Ammon's horn (tissue), 1 donor: ENCODE results near the gene NDUFA7.
A peak's percentile ranks its signal among the peaks of the same experiment; 100 is the strongest.
"Not testable (repeated sequence)": the region's sequence is repeated elsewhere in the genome, so short reads cannot be mapped to it uniquely, and the experiment has no call there.

Experiments used
- DNase-seq: peaks from one replicate; pipeline ENCODE4 v3.0.0-alpha.2; 2016; ENCODE audit warnings: low spot score

The NDUFA7 gene

DNA sequence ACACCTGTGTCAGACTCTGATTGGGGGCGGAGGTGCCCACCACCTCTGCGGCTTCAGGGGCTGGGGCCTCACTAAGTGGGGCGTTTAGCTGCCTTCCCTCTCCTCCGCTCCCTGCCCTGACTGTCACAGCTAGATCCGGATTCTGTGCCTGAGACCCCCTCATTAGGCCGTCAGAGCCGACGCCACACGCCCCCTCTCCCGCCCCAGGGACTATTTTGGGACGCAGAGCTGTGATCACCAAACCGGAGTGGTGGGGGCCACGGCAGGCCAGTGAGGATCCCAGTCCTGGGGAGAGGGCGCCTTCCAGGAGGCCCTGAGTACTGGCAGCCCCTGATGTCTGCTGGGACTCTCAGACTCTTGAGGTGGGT lies 21.1 kb upstream of the NDUFA7 start:
- no peak for DNase-seq

DNA sequence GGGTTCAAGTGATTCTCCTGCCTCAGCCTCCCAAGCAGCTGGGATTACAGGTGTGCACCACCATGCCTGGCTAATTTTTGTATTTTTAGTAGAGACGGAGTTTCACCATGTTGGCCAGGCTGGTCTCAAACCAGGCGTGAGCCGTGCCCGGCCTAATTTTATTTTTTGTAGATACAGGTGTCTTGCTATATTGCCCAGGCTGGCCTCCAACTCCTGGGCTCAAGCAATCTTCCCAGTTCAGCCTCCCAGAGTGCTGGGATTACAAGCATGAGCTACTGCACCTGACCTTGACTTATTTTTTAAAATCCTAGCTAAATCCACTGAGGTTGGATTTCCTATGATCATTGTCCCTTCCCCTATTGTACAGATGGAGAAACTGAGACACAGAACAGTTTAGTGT lies 20.3 kb upstream of the NDUFA7 start:
- DNase-seq = not testable (repeated sequence)

DNA sequence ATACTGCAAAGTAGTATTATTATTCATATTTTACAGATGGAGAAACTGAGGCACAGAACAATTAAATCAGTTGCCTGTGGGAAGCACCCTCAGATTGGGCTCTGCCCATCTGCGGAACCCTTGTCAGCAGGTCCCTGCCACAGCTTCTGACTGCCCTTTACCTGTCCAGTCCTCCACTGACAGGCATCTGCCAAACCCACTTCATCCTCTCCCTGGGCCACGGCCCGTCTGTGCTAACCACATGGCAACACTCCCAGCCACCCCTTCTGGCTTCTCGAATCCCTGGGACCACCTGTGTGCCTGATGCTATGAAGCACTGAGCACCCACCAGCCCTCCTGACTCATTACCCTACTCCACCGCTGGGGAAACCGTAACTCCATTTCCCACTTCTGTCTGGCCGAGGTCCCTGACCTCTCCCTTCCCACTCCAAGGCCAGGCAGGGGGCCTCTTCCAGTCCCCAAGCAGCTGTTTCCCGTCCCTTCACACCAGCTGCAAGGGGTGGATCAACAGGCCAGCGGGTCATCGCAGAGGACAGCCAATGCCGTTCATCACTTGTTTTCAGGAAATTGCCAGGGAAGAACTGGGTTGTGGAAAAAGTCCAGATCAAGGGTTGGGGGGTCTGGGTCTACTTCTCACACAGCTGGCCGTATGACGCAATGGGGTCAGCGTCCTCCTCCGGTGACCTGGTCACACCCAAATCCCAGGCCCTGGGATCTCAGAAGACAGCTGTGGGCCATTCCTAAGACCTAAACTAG lies 19.3 kb upstream of the NDUFA7 start:
- DNase-seq = no peak

DNA sequence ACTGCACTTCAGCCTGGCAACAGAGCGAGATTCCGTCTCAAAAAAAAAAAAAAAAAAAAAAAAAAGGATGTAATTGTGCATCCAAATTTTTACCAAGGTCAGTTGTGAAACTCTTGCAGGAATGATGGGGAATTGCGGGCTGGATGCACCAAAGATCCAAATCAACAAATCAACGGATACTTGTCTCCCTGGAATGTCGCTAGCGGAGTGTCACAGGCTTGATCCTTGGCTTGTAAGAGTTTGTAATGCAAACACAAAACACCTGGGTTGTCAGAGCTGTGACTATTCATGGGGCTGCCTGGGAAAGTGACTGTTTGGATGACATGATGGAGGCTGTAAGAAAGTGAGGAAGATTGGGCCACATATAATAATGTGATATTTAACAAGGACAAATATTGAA lies 17.7 kb upstream of the NDUFA7 start:
- no peak for DNase-seq

DNA sequence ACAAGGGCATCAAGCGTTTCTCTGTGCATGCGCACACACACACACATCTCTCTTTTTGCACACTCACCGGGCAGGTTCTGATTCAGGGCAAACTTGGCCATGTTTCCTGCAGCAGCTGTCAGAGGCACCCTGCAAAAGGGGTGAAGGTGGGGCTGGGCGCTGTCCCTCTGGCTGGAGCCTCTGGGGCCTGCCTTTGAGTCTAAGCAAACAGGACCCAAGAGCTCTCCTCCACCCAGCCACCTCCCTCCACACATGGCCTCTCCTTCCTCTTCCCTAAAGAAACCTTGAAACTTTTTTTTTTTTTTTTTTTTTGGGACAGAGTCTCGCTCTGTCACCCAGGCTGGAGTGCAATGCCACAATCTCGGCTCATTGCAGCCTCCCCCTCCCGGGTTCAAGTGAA lies 16.6 kb upstream of the NDUFA7 start:
- no peak for DNase-seq

DNA sequence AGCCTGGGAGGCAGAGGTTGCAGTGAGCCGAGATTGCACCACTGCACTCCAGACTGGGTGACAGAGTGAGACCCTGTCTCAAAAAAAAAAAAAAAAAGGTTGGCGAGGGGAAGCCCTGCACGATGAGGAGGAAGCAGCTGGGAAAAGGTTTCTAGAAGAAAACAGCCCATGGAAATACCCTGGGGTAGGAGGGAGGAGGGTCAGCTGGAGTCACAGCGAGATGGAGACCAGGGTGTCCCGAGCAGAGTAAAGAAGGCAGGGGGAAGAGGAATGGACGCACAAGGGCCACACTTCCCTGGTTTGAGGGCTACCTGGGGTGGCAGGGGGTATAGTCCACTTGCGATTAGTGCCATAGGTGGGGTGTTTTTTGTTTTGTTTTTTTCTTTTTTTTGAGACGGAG lies 15.5 kb upstream of the NDUFA7 start:
- DNase-seq = no peak

DNA sequence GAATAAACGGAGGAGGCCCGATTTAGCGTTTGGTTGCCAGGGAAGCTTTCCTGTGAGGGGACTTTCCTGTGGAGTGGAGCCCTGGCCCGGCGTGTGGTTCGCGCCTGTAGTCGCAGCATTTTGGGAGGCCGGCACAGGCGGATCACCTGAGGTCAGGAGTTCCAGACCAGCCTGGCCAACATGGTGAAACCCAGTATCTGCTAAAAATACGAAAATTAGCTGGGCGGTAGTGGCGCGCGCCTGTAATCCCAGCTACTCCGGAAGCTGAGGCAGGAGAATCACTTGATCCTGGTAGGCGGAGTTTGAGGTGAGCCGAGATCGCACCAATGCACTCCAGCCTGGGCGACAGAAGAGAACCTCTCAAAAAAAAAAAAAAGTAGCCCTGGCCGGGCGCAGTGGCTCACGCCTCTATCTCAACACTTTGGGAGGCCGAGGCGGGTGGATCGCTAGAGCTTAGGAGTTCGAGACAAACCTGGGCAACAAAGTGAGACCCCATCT lies 14.9 kb upstream of the NDUFA7 start:
- no peak for DNase-seq

DNA sequence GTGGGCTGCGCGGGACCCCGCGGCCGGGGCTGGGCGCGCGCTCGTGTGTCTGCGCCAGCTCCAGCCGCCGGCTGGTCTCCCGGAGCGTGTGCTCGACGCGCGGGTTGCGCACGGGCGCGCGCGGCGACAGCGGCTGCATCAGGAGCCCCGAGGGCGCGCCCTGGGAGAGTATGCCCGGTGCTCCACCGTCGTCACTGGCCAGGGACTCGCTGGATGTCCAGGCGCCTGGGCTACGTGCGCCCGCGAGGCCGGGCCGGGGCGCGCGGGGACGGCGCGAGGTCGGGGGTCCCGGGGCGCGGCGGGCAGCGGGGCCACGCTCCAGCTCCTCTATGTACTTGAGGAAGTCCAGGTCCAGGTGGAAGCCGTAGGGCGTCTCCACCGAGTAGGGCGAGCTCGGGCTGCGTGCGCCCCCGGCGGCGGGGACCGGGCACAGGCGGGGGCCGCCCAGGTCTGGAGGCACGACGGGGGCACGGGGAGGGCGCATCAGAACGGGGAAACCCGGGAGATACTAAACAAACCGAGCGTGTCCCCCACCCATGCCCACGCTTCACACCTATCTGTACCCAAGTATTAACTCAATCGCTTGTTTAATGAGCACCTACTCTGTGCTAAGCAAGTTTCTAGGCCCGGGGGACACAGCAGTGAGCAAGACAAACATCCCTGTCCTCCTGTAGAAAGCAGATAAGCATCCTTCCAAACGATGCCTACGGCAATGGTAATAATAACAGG lies 14.3 kb upstream of the NDUFA7 start:
- DNase-seq = no peak

DNA sequence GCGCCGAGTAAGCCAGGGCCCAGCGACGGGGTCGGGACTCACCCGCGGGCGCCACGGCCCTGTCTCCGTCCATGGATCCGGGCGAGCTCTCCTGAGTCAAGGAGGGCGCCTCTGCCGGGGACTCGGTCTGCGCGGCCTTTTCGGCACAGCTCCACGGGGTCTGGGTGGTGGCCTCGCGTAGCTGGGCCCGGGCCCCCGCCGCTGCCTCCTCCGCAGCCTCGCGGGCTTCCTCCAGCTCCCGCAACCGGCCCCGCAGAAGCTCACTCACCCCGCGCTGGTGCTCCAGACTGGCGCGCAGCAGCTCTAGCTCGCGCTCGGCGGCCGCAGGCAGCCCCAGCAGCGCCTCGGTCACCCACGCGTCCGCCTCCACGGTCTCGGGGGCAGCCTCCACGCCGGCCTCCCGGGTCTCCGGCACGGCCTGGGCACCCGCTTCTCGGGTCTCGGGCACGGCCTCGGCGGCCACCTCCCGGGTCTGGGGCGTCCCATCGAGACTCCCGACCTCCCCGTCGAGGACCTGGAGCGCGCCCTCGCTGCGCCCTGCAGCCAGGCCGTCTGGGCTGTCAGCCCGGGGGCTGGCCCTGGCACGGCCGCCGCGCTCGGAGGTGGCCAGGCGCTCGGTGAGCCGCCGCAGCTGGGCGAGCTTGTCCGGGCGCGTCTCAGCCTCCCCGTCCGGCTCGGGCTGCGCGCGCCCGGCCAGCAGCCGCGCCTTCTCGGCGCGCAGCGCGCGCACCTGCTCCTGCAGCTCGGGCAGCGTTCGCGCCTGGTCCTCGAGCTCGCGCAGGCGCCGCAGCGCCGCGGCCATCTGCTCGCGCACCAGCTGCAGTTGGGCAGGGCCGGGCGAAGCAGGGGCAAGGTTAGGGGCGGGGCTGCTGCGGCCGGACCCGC lies 13.5 kb upstream of the NDUFA7 start:
- DNase-seq = no peak

DNA sequence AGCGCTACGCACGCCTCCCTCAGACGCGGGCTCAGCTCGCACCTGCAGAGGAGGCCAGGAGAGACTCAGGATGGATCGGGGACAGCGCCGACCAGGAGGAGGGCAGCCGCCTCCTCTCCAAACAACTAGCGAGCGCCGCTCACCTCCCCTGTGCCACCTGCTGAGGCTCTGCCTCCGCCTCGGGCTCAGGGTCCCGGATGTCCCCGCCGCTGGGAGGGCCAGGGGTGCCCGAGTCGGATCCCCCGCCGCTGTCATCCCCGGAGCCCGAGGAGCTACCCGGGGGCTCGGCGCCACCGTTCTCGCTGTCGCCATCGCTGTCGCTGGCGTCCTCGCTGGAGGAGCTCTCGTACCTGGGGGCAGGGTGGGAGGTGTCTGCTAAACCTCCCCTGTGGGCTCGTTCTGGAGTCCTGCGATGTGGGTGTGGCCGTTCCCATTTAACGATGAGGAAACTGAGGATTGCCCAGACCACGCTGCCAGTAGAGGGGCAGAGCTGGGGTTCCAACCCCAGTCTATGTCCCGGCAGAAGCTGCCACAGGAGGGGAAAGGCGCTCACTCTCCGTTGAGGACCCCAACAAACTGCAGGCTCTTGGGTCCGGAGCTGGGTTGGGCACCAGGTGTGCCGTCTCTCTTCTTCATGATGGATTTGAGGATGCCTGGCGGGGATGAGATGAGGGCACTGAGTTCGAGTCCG lies 12.7 kb upstream of the NDUFA7 start:
- DNase-seq = no peak

DNA sequence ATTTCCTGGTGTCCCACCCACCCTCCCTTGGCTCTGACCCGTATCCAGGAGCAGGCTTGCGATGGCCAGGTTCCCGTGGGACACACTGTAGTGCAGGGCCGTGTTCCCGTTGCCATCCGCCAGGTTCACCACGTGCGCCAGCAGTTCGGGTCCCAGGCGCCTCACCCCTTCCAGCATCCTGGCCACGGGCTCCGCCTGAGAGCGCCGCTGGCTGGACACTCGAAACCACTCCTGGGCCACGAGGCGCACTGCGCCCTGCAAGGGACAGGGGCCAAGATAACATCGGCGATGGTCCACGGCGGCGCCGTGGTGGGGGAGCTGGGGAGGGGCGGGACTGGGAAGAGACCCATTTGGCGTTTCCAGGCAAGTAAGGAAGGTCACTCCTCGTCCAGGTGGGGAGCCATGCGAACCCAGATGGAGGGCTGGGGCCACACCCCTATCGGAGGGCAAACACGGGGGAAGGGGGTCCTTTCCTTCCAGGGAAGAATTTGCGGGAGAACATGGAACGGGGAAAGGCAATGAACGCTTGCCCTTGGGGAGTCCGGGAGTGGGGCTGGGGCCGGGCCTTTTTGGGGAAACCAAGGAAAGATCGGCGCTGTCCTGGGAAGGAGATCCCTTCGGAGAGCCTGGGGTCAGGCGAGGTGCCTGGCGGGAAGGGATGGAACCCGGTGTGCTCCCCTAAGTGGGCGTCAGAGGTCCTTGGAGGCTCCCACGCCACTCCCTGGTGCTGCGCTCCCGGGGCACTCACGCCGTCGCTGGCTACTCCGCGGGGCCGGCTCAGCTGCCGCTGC lies 12.0 kb upstream of the NDUFA7 start:
- DNase-seq = no peak

DNA sequence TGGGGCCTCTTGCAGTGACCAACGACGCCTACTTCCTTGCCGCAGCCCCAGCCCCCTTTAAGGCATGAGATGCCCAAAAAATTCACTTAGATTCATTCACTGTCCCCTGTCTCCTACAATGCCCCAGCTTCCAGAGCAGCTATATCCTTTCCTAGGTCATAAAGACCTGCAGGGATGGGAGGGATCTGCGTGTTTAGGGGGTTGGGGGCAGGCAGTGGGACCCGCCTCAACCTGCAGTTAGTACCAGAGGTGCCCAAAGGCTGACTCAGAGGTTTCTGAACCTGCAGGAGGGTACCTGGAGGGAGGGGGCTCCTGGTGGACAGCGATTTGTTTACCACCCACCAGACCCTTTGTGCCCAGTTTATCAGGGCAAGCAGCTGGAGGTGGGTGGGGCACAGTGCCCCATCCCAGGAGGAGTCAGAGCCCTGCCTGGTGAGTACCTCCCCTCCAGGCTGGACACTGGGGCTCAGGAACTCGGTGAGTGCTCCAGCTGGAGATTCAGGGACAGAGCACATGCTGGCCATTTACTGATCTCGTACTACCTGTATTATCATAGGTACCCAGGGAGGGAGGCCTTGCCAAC lies 10.2 kb upstream of the NDUFA7 start:
- DNase-seq = no peak

DNA sequence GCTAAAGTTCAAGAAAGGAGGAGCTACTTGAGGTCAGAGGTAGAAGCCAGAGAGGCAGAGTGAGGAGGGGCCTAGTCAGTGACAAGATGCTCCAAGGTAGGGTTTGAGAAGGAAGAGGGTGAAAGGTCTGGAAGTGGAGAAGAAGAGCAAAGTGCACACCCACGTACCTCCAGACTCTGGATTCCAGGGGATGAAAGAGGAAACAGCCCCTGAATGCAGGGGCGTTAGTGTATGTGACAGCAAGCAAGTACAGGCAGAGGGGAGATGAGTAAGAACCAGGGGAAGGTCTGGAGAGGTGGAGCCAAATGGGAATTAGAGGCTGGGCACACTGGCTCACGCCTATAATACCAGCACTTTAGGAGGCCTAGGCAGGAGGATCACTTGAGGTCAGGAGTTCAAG lies 8.8 kb upstream of the NDUFA7 start:
- DNase-seq = no peak

DNA sequence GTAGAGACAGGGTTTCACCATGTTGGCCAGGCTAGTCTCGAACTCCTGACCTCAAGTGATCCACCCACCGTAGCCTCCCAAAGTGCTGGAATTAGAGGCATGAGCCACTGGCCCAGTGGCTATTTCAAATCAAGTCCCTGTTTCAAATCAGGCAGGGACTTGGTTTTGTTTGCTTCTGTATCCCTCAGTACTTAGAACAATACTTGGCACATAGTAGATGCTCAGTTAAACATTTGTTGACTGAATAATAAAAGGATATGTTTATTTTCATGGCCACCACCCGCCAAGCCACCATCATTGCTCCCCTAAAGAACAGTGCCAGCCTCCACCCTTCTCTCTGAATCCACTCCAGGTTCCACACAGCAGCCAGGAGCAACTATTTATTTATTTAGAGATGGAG lies 4.3 kb upstream of the NDUFA7 start:
- no peak for DNase-seq

DNA sequence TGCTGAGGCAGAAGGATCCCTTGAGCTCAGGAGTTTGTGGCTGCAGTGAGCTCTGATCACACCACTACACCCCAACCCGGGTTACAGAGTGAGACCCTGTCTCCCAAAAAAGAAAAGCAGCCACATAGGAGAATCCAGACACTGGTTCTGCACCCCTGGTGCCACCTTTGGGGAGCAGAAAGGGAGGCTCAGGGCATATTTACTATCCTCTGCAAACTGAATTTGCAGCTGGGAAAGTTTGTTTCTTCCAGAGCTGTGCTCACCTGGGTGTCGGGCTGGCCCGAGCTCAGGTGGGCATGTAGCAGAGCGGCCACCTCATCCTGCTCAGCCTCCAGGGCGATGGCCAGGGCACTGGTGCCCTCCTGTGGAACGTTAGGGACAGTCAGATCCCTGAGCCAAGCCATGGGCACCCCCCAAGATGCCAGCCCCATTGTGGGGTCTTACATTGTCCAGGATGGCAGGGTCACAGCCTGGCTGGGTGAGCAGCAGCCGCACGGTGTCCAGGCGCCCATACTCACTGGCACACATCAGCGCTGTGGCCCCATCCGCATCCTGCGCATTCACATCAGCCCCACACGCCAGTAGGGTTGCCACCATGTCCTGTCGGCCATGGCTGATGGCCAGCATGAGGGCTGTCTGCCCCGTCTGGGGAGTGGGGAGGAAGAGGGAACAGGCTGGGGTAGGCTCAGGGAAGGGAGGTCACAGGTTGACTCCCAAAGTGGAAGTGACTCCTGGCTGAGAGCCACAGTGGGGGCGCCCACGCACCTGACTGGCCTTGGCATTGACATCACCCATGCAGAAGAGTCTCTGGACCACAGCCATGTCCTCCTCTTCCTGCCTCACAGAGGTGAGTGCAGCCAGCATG lies 3.2 kb upstream of the NDUFA7 start:
- DNase-seq = no peak

DNA sequence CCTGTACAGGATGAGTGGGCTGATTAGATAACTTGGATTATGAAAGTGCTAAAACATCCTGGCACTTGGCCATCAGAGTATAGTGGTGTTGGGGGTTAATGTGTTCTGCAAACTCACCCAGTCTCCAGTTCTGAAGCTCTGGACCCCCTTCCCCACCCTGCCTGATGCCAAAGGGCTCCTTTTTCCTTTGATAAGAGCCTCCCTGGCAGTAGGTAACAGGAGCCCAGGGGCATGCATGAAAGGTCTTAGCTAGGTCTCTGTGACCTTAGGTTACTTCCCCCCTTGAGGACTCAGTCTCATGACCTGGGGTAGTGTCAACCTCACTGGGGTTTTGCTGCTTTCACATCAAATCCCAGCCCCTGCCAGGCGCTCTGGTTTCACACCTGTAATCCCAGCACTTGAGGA lies 2.6 kb upstream of the NDUFA7 start:
- no peak for DNase-seq

DNA sequence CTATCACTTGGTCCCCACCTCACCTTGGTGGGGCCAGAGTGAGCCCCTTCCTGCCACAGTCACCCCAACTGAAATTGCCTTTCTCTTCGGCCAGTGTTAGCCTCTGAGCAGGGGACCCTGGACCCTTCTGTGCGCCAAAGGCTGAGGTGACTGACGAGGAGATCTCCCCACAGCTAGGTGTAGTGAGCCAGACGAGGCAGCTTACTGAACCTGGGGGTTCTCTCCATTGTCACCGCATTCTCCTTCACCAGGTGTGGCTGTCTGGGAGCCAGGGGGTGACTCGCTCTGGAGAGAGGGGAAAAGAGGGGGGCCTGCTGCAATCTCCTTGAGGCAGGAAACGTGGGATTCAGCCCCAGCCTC lies 1.4 kb upstream of the NDUFA7 start:
- no peak for DNase-seq

DNA sequence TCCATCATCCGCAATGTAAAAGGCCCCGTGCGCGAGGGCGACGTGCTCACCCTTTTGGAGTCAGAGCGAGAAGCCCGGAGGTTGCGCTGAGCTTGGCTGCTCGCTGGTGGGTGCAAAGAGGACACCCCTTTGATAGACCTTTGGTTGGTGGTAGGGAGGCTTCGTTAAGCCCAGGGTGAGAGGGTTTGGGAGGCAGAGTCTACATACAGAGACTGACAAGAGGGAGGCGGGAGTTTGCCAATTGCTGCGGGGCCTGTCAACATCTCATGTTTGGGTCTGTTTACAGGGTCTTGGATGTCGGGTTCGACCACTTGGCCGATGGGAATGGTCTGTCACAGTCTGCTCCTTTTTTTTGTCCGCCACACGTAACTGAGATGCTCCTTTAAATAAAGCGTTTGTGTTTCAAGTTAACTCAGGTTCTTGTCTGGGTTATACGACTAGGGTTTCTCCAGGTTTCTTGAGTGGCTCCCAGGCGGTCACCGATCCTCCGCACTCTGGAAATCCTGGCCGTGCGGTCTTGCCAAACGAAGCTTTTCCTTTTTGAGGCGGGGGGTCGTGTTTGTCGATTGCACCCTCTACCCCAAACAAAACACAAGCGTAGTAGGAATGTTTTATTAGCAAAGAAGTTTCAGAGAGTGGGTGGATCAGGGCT lies 937 bp upstream of the NDUFA7 start:
- peak; percentile 18 for DNase-seq

DNA sequence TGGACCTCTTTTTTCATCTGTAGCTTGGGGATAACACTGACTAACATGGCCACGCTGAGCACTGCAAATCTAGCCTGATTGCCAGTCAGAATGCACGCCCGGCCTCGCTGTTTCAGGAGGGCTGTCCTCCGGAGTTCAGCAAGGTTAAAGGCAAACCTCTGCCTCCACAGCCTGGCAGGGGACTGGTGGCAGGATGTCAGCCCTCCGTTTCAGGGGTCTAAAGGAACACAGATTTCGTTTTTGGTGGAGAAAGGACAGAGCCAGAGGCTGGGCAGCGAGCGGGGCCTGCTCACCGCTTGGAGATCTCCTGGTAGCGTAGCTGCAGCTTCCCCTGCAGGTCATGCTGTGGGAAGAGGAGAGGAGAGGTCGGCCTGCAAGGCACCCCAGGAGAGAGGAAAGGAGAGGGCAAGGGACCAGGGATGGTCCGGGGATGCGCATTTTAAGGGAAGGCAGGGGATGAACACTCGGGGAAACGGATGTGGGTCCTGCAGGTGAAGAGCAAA lies 560 bp downstream of the NDUFA7 start:
- DNase-seq = peak; percentile 15
